ENCODE data around the gene DRD1. TPM values are rescaled to one million over a fixed set of nuclear protein-coding genes. Genes with fewer than 3 reads are reported as not detected.

DRD1 gene
- polyA plus RNA-seq, 1 of the 3 experiments (the other 2 are of a cell fraction), result not detected

- H3K27ac ChIP-seq (ENCODE audit: low read depth in 2 of 2, low read length in 1 of 2), result no peak overlapping the region
- H3K9me2 ChIP-seq, result no peaks in the 10 kb centered on the region
- H3K79me2 ChIP-seq (ENCODE audit: insufficient read depth), result no peaks in the 10 kb centered on the region
- H3K36me3 ChIP-seq (replicated peaks in 1 of 2; ENCODE audit: control insufficient read depth in 1 of 2, insufficient read depth in 2 of 2, low read length in 1 of 2), result no peaks in the 10 kb centered on the region
- H4K20me1 ChIP-seq (ENCODE audit: insufficient read depth), result no peaks in the 10 kb centered on the region
- no peaks in the 10 kb centered on the region for H3F3A ChIP-seq (replicated peaks; ENCODE audit: insufficient read depth)
- no peaks in the 10 kb centered on the region for H3K9me3 ChIP-seq
- no peak overlapping the region for H3K4me3 ChIP-seq (ENCODE audit: low read depth in 2 of 2, low read length in 1 of 2)
- no peak for TF ChIP-seq FOXM1 (IDR thresholded peaks at IDR 0.05; ENCODE audit: low read depth)
- no peaks in the 10 kb centered on the region; a peak in 1 of 4 replicates for H3K4me1 ChIP-seq (ENCODE audit: control insufficient read depth in 1 of 2, insufficient read depth in 2 of 2, low read depth in 1 of 2, low read length in 1 of 2)
- WGBS (ENCODE audit: low lambda C conversion rate), result 39% methylated on average over 11 of the region's 11 CpGs
- POLR2A ChIA-PET, result no interaction called here
- no peak overlapping the region for H2AFZ ChIP-seq (ENCODE audit: low read depth)
- H3K27me3 ChIP-seq (ENCODE audit: insufficient read depth), result no peaks in the 10 kb centered on the region
- no peak overlapping the region for H3K9ac ChIP-seq
- DNase-seq, result no peak
- no peak overlapping the region for H3K4me2 ChIP-seq
- CTCF ChIA-PET, result interaction anchor here (0.8 to 2.0 kb wide), 3 partner anchors 10 to 517 kb away, joined by 3 to 6 read pairs (median 3); partner anchors contain the start of gene SFXN1
These were observed 24.2 kb upstream of the DRD1 start for GRCh38 chr5:175467983-175468690.

DNA sequence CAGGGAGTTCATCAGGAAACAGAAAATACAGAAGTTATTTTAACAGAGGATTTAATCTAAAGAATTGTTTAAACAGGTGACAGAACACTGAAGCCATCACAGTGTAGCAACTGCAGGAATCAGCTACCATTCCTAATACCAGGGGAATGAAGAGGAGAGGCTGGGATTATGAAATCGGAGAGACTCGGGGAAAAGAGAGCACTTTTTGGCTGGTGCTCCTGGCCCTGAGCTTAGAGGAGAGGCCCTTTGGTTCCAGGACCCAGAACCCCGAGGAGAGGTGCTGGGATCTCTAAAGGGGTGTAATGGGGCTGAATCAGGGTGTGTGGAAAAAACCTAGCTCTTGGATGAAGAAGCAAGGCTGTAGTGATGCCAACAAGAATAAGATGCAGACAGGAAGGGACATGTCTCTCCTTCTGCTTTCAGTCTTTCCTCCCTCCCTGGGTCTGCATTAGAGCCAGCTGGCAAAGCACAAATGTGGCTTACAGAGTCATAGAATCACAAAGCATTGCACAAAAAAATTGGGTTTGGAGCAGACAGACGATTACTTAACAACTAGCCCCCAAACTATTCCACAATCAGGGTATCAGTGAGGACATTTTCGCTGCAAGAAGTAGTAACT, 22.8 kb upstream of the DRD1 start:
- no peak overlapping the region for H3K4me2 ChIP-seq
- no peak for DNase-seq
- H3K9ac ChIP-seq, result no peak overlapping the region
- TF ChIP-seq NFIC (IDR thresholded peaks at IDR 0.05; ENCODE audit: borderline replicate concordance), result no peak
- TF ChIP-seq TEAD4 (IDR thresholded peaks at IDR 0.05; ENCODE audit: borderline replicate concordance, insufficient read depth), result no peak
- TF ChIP-seq IRF3 (IDR thresholded peaks at IDR 0.05; ENCODE audit: low read depth, low read length), result no peak
- TF ChIP-seq, protein P1, sequence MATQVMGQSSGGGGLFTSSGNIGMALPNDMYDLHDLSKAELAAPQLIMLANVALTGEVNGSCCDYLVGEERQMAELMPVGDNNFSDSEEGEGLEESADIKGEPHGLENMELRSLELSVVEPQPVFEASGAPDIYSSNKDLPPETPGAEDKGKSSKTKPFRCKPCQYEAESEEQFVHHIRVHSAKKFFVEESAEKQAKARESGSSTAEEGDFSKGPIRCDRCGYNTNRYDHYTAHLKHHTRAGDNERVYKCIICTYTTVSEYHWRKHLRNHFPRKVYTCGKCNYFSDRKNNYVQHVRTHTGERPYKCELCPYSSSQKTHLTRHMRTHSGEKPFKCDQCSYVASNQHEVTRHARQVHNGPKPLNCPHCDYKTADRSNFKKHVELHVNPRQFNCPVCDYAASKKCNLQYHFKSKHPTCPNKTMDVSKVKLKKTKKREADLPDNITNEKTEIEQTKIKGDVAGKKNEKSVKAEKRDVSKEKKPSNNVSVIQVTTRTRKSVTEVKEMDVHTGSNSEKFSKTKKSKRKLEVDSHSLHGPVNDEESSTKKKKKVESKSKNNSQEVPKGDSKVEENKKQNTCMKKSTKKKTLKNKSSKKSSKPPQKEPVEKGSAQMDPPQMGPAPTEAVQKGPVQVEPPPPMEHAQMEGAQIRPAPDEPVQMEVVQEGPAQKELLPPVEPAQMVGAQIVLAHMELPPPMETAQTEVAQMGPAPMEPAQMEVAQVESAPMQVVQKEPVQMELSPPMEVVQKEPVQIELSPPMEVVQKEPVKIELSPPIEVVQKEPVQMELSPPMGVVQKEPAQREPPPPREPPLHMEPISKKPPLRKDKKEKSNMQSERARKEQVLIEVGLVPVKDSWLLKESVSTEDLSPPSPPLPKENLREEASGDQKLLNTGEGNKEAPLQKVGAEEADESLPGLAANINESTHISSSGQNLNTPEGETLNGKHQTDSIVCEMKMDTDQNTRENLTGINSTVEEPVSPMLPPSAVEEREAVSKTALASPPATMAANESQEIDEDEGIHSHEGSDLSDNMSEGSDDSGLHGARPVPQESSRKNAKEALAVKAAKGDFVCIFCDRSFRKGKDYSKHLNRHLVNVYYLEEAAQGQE (IDR thresholded peaks at IDR 0.05; ENCODE audit: low read depth, low read length), result no peak
- no peak for TF ChIP-seq MAX (IDR thresholded peaks at IDR 0.05; ENCODE audit: low read depth)
- TF ChIP-seq RXRA (IDR thresholded peaks at IDR 0.05; ENCODE audit: borderline replicate concordance, low read depth), result no peak
- TF ChIP-seq TCF12 (IDR thresholded peaks at IDR 0.05), result no peak
- no peak for TF ChIP-seq EZH2phosphoT487 (IDR thresholded peaks at IDR 0.05; ENCODE audit: borderline replicate concordance, low read depth)
- TF ChIP-seq USF2 (IDR thresholded peaks at IDR 0.05; ENCODE audit: borderline replicate concordance, low read depth, low read length), result no peak
- TF ChIP-seq POLR2AphosphoS5 (IDR thresholded peaks at IDR 0.05; ENCODE audit: low read depth, low read length), result no peak
- TF ChIP-seq FOSL2 (IDR thresholded peaks at IDR 0.05; ENCODE audit: borderline replicate concordance, low read depth), result no peak
- TF ChIP-seq PBX3 (IDR thresholded peaks at IDR 0.05), result no peak
- no peak for TF ChIP-seq EP300 (IDR thresholded peaks at IDR 0.05; ENCODE audit: borderline replicate concordance in 1 of 2, low read depth in 1 of 2, low read length in 1 of 2)
- no peak for TF ChIP-seq JUND (IDR thresholded peaks at IDR 0.05)
- no peak for TF ChIP-seq FOXJ3 (CRISPR knock-in tag; IDR thresholded peaks at IDR 0.05)
- H3K9me3 ChIP-seq, result no peaks in the 10 kb centered on the region
- H3K27me3 ChIP-seq (ENCODE audit: insufficient read depth), result no peaks in the 10 kb centered on the region
- no peaks in the 10 kb centered on the region for H3K36me3 ChIP-seq (replicated peaks in 1 of 2; ENCODE audit: control insufficient read depth in 1 of 2, insufficient read depth in 2 of 2, low read length in 1 of 2)
- no peaks in the 10 kb centered on the region for H3F3A ChIP-seq (replicated peaks; ENCODE audit: insufficient read depth)
- H3K79me2 ChIP-seq (ENCODE audit: insufficient read depth), result no peaks in the 10 kb centered on the region
- H4K20me1 ChIP-seq (ENCODE audit: insufficient read depth), result no peaks in the 10 kb centered on the region
- no peaks in the 10 kb centered on the region for H3K9me2 ChIP-seq
- no peaks in the 10 kb centered on the region; a peak in 1 of 4 replicates for H3K4me1 ChIP-seq (ENCODE audit: control insufficient read depth in 1 of 2, insufficient read depth in 2 of 2, low read depth in 1 of 2, low read length in 1 of 2)
- ChIA-PET POLR2A (interaction anchor here (0.8 kb wide), 1 partner anchor 11 kb away, joined by 4 read pairs; the partner anchor contains the start of gene SFXN1), CTCF (interaction anchor here (0.6 to 2.0 kb wide), 4 partner anchors 14 to 516 kb away, joined by 3 to 6 read pairs (median 3); no protein-coding TSS in a partner anchor)
- H3K27ac ChIP-seq (ENCODE audit: low read depth in 2 of 2, low read length in 1 of 2), result no peak overlapping the region
- H2AFZ ChIP-seq (ENCODE audit: low read depth), result no peak overlapping the region
- 19% methylated on average over 5 of the region's 5 CpGs for WGBS (ENCODE audit: low lambda C conversion rate)
- H3K4me3 ChIP-seq (ENCODE audit: low read depth in 2 of 2, low read length in 1 of 2), result no peak overlapping the region

Data from SK-N-SH (cell line).